Endothelial cell (in vitro differentiated cells): ENCODE data around the gene CTDSPL. TPM values are rescaled to one million over a fixed set of nuclear protein-coding genes. Genes with fewer than 3 reads are reported as not detected.

Experiments used
- DNase-seq: peaks from one replicate; pipeline ENCODE4 v3.0.0; 2021; ENCODE audit warnings: low spot score
- H3K27ac Mint-ChIP-seq: one replicate; pipeline ENCODE4 v1.8.0; 2021; ENCODE audit warnings: mixed read lengths, inconsistent platforms; ENCODE audit not compliant: unreplicated experiment
- H3K27me3 Mint-ChIP-seq: one replicate; pipeline ENCODE4 v1.8.0; 2021; ENCODE audit warnings: mild to moderate bottlenecking, moderate library complexity, mixed read lengths, inconsistent platforms; ENCODE audit not compliant: unreplicated experiment
- H3K36me3 Mint-ChIP-seq: one replicate; pipeline ENCODE4 v1.8.0; 2021; ENCODE audit warnings: mild to moderate bottlenecking, low read depth, mixed read lengths, inconsistent platforms; ENCODE audit not compliant: unreplicated experiment
- H3K4me1 Mint-ChIP-seq: one replicate; pipeline ENCODE4 v1.8.0; 2021; ENCODE audit warnings: mild to moderate bottlenecking, mixed read lengths, inconsistent platforms; ENCODE audit not compliant: unreplicated experiment
- H3K4me3 Mint-ChIP-seq: one replicate; pipeline ENCODE4 v1.8.0; 2021; ENCODE audit warnings: mild to moderate bottlenecking, mixed read lengths, inconsistent platforms; ENCODE audit not compliant: unreplicated experiment
- H3K9me3 Mint-ChIP-seq: one replicate; pipeline ENCODE4 v1.8.0; 2021; ENCODE audit warnings: mixed read lengths, inconsistent platforms; ENCODE audit not compliant: unreplicated experiment
- CTCF ChIP-seq: fragments of 200-600 bp; sonication (generic); IDR thresholded peaks from one replicate; pipeline ENCODE4 v1.5.0; 2021; ENCODE audit warnings: antibody characterized with exemption; ENCODE audit not compliant: unreplicated experiment
- total RNA-seq: library from RNA; stranded (reverse); fragmentation: NEBNext Ultra II Directional; extraction: Animal tissue kit (Norgen Biotek cat#: 25700); gene quantifications from one replicate; pipeline ENCODE4 v1.2.1, GENCODE V29; 2021; ENCODE audit not compliant: unreplicated experiment

Gene CTDSPL
- total RNA-seq, 1 donor from 2014 or later, result 71.4 TPM

GRCh38 chr3:38002291-38002876 is 140.7 kb downstream of the CTDSPL start:
- H3K4me1 Mint-ChIP-seq, result peaks cover 16% of the 10 kb centered on the region
- no peaks in the 10 kb centered on the region for H3K9me3 Mint-ChIP-seq
- DNase-seq, result no peak
- H3K4me3 Mint-ChIP-seq, result no peak overlapping the region
- no peak for TF ChIP-seq CTCF
- peaks cover 25% of the 10 kb centered on the region for H3K36me3 Mint-ChIP-seq
- H3K27me3 Mint-ChIP-seq, result peaks cover 11% of the 10 kb centered on the region
- H3K27ac Mint-ChIP-seq, result no peak overlapping the region

GRCh38 chr3:38002940-38003339 is 141.3 kb downstream of the CTDSPL start:
- H3K4me3 Mint-ChIP-seq, result no peak overlapping the region
- H3K27ac Mint-ChIP-seq, result no peak overlapping the region
- peaks cover 27% of the 10 kb centered on the region for H3K36me3 Mint-ChIP-seq
- H3K4me1 Mint-ChIP-seq, result peaks cover 16% of the 10 kb centered on the region
- no peak for DNase-seq
- H3K9me3 Mint-ChIP-seq, result no peaks in the 10 kb centered on the region
- TF ChIP-seq CTCF, result no peak
- peaks cover 12% of the 10 kb centered on the region for H3K27me3 Mint-ChIP-seq

DNA sequence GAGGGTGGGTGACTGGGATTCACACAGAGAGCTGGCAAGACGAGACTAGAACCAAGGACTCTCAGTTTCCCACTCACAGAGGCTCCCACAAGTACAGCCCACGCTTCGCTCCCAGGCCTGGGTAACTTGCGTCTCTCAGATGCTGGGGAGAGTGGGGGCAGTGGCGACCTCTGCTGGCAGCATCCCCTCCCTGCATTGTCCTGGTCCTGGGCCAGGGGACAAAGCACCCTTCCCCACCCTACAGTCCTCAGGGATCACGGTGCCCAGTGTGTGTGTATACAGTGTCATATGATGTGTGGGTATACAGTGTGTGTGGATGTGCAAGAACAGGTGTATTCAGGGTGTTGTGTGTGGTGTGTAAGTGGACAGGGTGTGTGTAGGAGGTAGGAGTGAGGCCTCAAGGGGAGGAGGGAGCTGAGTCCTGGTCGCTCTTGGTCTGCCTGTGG is 141.7 kb downstream of the CTDSPL start:
- peaks cover 15% of the 10 kb centered on the region for H3K27me3 Mint-ChIP-seq
- no peaks in the 10 kb centered on the region for H3K9me3 Mint-ChIP-seq
- DNase-seq, result peak; percentile 80
- no peak overlapping the region for H3K4me3 Mint-ChIP-seq
- H3K4me1 Mint-ChIP-seq, result peaks cover 16% of the 10 kb centered on the region
- peak; percentile 71 for TF ChIP-seq CTCF
- H3K36me3 Mint-ChIP-seq, result peaks cover 30% of the 10 kb centered on the region
- H3K27ac Mint-ChIP-seq, result no peak overlapping the region

- Mint-ChIP-seq H3K27ac (no peak overlapping the region), H3K27me3 (peaks cover 18% of the 10 kb centered on the region), H3K36me3 (peaks cover 30% of the 10 kb centered on the region), H3K4me3 (no peak overlapping the region), H3K4me1 (peaks cover 16% of the 10 kb centered on the region), H3K9me3 (no peaks in the 10 kb centered on the region)
- no peak for TF ChIP-seq CTCF
- no peak for DNase-seq
Observed at GRCh38 chr3:38003817-38004414, 142.2 kb downstream of the CTDSPL start.

DNA sequence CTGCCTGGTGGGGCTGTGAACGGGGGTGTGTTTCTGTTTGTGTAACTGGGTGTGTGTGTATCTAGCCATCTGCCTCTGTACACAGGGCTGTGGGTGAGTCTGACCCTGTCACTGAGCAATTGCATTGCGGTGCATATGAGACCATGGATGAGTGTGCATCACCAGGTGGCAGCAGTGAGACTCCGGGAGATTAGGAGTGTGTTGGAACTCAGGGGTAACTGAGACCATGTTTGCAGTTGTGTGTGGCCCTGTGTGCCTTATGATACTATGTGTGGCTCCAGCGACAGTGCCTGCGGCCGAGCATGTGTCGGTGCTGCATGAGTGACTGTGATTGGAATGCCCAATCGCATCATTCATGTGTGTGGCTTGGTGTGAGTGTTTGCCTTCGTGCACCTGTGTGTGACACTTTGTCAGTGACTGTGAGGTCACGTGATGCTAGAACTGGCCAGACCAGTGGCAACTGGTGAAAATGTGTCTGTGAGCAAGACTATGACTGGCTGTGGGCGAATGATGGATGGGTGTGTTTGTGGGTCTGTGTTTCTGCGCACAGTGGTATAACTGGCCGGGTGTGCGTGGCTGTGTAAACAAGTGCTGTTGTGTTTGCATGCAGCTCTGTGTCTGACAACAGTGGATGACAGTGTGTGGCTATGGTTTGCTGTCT is 142.9 kb downstream of the CTDSPL start:
- H3K27me3 Mint-ChIP-seq, result peaks cover 17% of the 10 kb centered on the region
- peak overlapping the region; percentile 56 for H3K4me3 Mint-ChIP-seq
- peaks cover 12% of the 10 kb centered on the region for H3K4me1 Mint-ChIP-seq
- peak; percentile 27 for TF ChIP-seq CTCF
- no peaks in the 10 kb centered on the region for H3K9me3 Mint-ChIP-seq
- DNase-seq, result peak; percentile 70
- no peak overlapping the region for H3K27ac Mint-ChIP-seq
- peaks cover 27% of the 10 kb centered on the region for H3K36me3 Mint-ChIP-seq
